ENCODE data around the gene PTCH1. TPM values are rescaled to one million over a fixed set of nuclear protein-coding genes. Genes with fewer than 3 reads are reported as not detected.
A peak's percentile ranks its signal among the peaks of the same experiment; 100 is the strongest.

PTCH1 gene
- total RNA-seq, 4 donors from 2014 or later: 4.2 to 6.9 (median 5.2) TPM

GRCh38 chr9:95461448-95462248 lies 55.1 kb downstream of the PTCH1 start:
- Histone ChIP-seq H3K27me3 (no peaks in the 10 kb centered on the region), H3K27ac (peak overlapping the region in 1 of 4 donors; percentile 33), H3K36me3 (peaks cover 0 to 66% of the 10 kb centered on the region in 2 donors), H3K4me3 (no peak overlapping the region), H3K4me1 (peaks cover 0 to 8% of the 10 kb centered on the region in 2 donors), H3K9me3 (no peaks in the 10 kb centered on the region)
- no peak for ATAC-seq
- intact Hi-C loops (cut with DNase I; ENCODE audit: low total_unique reads): no loop called here
- no peak for DNase-seq
- in situ Hi-C loops (cut with MboI; ENCODE audit: low sequenced_read_pairs in 4 of 4): no loop called here
- no peak for TF ChIP-seq POLR2A (IDR thresholded peaks at IDR 0.05)
- TF ChIP-seq CTCF (IDR thresholded peaks at IDR 0.05 in 4 of 5, conservative IDR thresholded peaks at IDR 0.05 in 1 of 5): no peak

GRCh38 chr9:95460518-95461164 lies 56.1 kb downstream of the PTCH1 start:
- in situ Hi-C loops (cut with MboI; ENCODE audit: low sequenced_read_pairs in 4 of 4) (no loop called here), intact Hi-C loops (cut with DNase I; ENCODE audit: low total_unique reads) (no loop called here)
- DNase-seq: no peak
- peaks cover 0 to 8% of the 10 kb centered on the region in 2 donors for H3K4me1 ChIP-seq
- peaks cover 0 to 66% of the 10 kb centered on the region in 2 donors for H3K36me3 ChIP-seq
- H3K4me3 ChIP-seq: no peak overlapping the region
- ATAC-seq: no peak
- H3K9me3 ChIP-seq: no peaks in the 10 kb centered on the region
- no peaks in the 10 kb centered on the region for H3K27me3 ChIP-seq
- no peak overlapping the region for H3K27ac ChIP-seq
- TF ChIP-seq POLR2A (IDR thresholded peaks at IDR 0.05): no peak
- TF ChIP-seq CTCF (IDR thresholded peaks at IDR 0.05 in 4 of 5, conservative IDR thresholded peaks at IDR 0.05 in 1 of 5): no peak

GRCh38 chr9:95459851-95460517 lies 56.8 kb downstream of the PTCH1 start:
- DNase-seq (no peak), ATAC-seq (no peak)
- in situ Hi-C loops (cut with MboI; ENCODE audit: low sequenced_read_pairs in 4 of 4): no loop called here
- H3K27ac ChIP-seq: no peak overlapping the region
- peaks cover 0 to 8% of the 10 kb centered on the region in 2 donors for H3K4me1 ChIP-seq
- H3K9me3 ChIP-seq: no peaks in the 10 kb centered on the region
- no peaks in the 10 kb centered on the region for H3K27me3 ChIP-seq
- intact Hi-C loops (cut with DNase I; ENCODE audit: low total_unique reads): no loop called here
- H3K4me3 ChIP-seq: no peak overlapping the region
- no peak for TF ChIP-seq POLR2A (IDR thresholded peaks at IDR 0.05)
- TF ChIP-seq CTCF (IDR thresholded peaks at IDR 0.05 in 4 of 5, conservative IDR thresholded peaks at IDR 0.05 in 1 of 5): no peak
- H3K36me3 ChIP-seq: peaks cover 0 to 64% of the 10 kb centered on the region in 2 donors

- DNase-seq (no peak), ATAC-seq (no peak)
- intact Hi-C loops (cut with DNase I; ENCODE audit: low total_unique reads) (no loop called here), in situ Hi-C loops (cut with MboI; ENCODE audit: low sequenced_read_pairs in 4 of 4) (no loop called here)
- Histone ChIP-seq H3K4me1 (peaks cover 0 to 8% of the 10 kb centered on the region in 2 donors), H3K4me3 (no peak overlapping the region), H3K36me3 (peaks cover 0 to 65% of the 10 kb centered on the region in 2 donors), H3K27ac (no peak overlapping the region), H3K9me3 (no peaks in the 10 kb centered on the region), H3K27me3 (no peaks in the 10 kb centered on the region)
- TF ChIP-seq CTCF (IDR thresholded peaks at IDR 0.05 in 4 of 5, conservative IDR thresholded peaks at IDR 0.05 in 1 of 5): no peak
- no peak for TF ChIP-seq POLR2A (IDR thresholded peaks at IDR 0.05)
Measured at GRCh38 chr9:95459178-95459577, 57.6 kb downstream of the PTCH1 start.
